ENCODE measurements around the gene CHID1.

Gene CHID1

GRCh38 chr11:831961-832528 lies 78.6 kb downstream of the CHID1 start:
- DNase-seq, result no peak

- DNase-seq, result peak in 2 of 3 experiments; percentile 47 to 60
These were observed 79.3 kb downstream of the CHID1 start for GRCh38 chr11:831118-831864.

GRCh38 chr11:830295-831117 lies 80.1 kb downstream of the CHID1 start:
- peak; percentile 81 to 92 (median 82) for DNase-seq

- no peak for DNase-seq
These were observed 80.7 kb downstream of the CHID1 start for GRCh38 chr11:829847-830294.

- peak in 1 of 3 experiments; percentile 58 for DNase-seq
These were observed 81.3 kb downstream of the CHID1 start for GRCh38 chr11:829176-829846.

GRCh38 chr11:828506-829175 lies 82.0 kb downstream of the CHID1 start:
- DNase-seq, result peak in 1 of 3 experiments; percentile 58

GRCh38 chr11:827897-828192 lies 82.8 kb downstream of the CHID1 start, which contains the start of gene CRACR2B:
CRACR2B (plus strand) TSS chr11:827919; CDS start chr11:828608, 689 bp downstream.
- DNase-seq, result no peak

GRCh38 chr11:827146-827896 lies 83.3 kb downstream of the CHID1 start:
- DNase-seq, result peak; percentile 30 to 48 (median 42)

GRCh38 chr11:826836-827145 lies 83.8 kb downstream of the CHID1 start:
- peak in 1 of 3 experiments; percentile 42 for DNase-seq

GRCh38 chr11:826227-826621 lies 84.4 kb downstream of the CHID1 start:
- no peak for DNase-seq

GRCh38 chr11:825366-826226 lies 85.0 kb downstream of the CHID1 start:
- DNase-seq, result no peak

- DNase-seq, result peak; percentile 64 to 71 (median 65)
These were observed 85.7 kb downstream of the CHID1 start for GRCh38 chr11:824942-825341.

GRCh38 chr11:824292-824880 lies 86.2 kb downstream of the CHID1 start:
- peak; percentile 68 to 90 (median 78) for DNase-seq

GRCh38 chr11:823441-824291 lies 86.9 kb downstream of the CHID1 start:
- DNase-seq, result peak in 2 of 3 experiments; percentile 47 to 56

- DNase-seq, result no peak
These were observed 88.9 kb downstream of the CHID1 start for GRCh38 chr11:821512-822371.

GRCh38 chr11:820655-821511 lies 89.7 kb downstream of the CHID1 start:
- no peak for DNase-seq

- DNase-seq, result peak; percentile 76 to 86 (median 82)
These were observed 90.5 kb downstream of the CHID1 start for GRCh38 chr11:819943-820649.

Data from NCI-H1417 (cell line).